ENCODE results near the gene ARHGAP24.
"Not testable (repeated sequence)": the region's sequence is repeated elsewhere in the genome, so short reads cannot be mapped to it uniquely, and the experiment has no call there.

The ARHGAP24 gene

DNA sequence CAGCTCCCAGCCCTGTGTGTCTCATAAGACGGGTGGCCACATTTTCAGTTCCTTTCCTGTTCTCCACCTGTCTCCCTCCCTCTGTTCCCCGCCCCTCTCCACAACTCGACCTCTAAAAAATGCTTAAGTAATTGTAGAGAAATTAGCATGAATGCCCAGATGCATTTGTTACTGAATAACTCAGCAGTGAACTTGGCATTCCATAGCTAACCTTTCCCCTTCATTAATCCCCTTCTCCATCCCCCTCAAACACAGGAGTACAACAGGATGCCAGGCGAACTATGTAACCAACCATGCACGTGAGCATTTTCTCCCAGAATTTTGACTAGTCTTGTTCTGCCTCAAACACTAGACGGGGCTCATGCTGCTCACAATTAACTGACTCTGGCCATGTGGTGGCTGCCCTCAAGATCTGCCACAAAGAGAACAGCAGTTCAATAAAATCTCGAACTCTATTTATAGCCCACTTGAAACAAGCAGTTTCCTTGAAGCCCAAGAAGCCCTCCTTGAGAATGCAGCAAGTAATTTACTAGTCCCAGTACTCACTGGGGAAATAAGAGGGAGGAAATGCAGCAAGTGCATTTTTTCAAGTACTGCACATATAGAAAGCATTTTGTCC, 351.2 kb downstream of the ARHGAP24 start:
- peak; percentile 79 for DNase-seq

DNA sequence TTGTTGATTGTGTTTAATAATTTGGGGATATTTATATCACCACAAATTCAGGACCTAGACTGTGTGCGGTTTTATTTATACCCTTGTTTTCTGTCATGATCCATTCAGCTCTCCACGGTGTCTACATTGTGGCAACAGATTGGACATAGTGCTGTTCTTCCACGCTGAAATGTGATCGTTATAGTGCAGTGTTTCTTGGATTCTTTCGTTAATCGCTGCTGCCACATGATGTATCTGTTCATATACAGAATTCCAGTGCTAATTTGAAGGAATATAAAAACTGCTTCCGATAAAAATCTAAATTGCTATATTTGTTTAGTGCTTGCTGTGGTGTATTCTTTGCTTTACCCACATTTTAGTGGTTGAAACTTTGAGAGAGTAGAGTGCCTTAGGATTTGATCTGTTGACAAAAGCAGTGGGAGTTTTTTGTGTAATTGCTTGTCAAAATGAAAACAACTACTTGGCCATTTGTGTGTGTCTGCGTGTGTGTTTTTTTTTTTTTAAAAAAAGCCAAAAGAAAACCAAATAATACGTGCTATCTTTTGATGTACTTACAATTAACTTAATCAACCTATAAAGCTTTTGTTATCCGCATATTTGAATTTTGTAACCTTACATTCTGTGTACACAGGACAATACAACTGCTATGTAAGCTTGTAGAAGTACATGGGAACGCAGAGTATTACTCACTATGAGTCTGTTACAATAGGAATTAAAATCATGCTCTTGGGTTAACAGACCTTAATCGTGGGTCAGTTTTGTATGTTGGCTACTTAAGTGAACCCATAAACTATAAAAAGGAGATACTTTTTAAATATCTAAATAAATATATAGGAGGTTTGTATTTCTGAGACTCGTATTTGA, 353.3 kb downstream of the ARHGAP24 start:
- no peak for DNase-seq

DNA sequence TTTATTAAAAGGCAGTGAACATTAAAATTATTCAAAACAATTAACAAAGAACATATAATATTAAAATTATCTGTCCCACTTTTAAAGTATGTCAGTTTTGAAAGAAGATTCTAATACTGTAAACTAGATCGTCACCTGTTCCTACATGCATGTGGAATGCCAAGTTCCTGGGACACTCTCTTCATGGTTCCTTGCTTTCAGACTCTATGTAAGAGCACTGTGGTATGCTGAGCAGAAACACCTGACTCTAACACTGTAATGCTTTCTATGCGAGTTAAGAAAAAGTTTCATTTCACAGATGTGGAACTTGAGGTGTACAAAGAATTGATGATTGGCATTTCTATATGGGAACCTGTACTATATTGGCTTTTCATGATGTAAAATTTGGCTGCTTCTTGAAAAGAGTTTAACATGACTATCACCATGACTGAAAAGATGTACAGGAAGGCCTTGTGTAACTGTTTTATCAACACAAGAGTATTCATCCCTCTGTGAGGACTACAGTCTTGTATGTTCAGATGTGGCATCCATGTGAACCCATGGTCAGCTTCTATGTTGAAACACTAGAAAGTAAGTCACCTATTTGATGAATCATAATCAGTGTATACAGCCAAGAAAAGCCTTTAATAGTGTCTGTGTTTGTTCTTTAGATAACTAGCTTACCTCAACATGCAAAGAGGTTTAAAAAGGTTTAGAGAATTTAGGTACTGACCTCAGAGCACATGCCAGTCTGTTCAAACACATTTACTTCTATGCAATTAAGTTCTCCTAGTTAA, 354.5 kb downstream of the ARHGAP24 start:
- DNase-seq = no peak

DNA sequence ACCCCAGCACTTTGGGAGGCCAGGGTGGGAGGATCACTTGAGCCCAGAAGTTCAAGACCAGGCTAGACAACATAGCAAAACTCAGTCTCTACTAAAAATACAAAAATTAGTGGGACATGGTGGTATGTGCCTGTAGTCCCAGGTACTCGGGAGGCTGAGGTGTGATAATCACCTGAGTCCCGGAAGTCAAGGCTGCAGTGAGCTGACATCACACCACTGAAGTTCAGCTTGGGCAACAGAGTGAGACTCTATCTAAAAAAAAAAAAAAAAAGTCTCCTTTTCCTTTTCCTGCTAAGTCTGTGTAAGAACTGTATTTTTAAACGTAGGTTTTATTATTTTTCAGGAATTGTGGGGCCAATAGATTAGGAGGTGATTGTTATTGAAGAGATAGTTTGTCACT, 356.7 kb downstream of the ARHGAP24 start:
- no peak for DNase-seq

DNA sequence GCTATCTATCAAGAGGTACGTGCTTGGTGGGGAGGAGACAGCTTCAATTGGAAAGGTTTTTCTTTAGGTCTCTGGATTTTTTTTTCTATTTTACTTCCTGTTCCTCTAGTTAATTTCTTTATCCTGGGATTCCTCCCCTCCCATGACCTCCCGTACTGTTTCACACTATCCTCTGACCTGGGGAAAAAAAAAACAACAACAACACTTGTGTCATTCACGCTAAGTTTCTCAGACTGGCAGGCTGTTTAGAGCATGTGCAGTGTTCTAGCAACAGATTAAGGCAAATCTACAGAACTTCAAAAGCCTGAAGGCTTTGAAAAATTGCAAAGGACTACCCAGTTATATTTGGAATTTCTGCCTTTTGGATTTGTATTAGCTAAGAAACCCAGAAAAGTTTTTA, 358.4 kb downstream of the ARHGAP24 start:
- DNase-seq = no peak

DNA sequence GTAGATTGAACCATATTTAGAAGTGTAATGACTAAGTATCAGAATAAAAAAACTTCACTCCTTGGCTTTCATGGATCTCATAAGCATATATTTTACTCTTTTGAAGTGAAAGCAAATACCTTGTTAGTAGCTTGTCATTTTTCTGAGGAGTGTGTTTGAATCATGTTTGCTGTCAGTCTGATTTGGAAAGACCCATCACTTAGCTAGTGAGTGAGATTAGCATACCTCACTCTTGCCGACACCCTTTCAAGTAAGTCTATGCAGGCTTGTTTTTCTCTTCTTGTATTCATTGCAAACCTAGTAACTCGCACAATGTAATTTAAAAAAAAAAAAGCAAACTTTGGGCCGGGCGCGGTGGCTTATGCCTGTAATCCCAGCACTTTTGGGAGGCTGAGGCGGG, 360.0 kb downstream of the ARHGAP24 start:
- DNase-seq = no peak

DNA sequence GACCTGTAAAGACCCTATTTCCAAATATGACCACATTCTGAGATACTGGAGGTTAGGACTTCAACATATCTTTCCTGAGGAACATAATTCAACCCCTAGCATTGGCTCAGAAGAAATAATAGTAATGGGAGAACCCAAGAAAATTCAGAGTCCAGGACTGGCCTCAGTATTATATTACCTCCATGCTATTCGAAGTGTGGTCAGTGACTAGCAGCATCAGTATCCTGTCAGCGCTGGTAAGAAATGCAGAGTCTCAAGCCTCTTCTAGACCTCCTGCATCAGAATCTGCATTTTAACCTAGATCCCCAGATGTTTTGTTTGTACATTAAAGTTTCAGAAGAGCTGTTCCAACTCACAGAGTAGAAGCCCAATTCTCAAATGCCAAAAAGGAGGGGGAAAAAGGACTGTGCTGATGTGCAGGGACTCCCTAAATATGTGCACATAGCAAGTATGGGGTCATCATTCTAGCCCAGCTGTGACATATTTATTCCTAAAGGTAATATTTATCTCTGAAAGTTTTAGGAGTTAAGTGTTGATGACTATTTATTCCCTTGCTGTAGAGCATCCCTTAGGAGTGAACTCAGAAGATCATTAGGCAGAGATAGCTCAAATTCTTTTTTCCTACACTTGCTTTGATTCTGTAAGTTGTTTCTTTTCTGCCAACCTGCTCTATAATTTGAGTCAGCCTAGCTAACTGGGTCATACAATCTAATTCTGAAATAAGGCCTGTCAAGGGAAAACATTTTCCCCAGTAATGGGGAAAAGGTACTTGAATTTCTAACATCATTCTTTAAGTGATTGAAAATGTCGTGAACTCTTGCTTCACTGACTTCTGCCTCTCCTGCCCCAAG, 361.9 kb downstream of the ARHGAP24 start:
- no peak for DNase-seq

DNA sequence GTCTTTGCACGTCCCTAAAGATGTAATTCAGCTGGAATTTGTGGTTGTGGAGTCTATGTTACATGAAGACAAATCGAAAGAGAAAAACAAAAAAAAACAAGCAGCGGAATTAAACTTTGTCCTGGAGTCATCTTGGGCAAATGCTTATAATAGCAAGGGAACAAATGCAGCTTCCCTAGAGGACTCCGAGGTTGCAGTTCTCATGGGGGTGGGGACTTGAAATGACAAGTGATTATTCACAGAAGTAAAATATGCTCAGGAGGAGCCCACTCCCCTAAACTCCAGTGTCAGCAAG, 362.4 kb downstream of the ARHGAP24 start:
- no peak for DNase-seq

DNA sequence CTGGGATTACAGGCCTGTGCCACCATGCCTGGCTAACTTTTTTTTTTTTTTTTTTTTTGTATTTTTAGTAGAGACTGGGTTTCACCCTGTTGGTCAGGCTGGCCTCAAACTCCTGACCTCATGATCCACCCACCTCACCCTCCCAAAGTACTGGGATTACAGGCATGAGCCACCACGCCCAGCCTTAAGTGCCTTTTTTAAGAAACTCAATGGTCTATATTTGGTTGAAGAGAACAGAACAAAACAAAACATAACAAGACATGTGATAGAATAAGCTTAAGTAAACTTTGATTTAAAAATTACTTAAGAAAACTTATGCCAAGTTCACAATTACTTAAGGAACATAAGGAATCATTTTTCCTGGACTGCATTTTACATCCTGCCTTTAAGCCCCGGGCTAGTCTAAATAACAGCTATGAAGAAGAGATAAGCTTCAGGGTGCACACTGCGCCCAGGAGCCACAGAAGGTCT, 365.1 kb downstream of the ARHGAP24 start:
- not testable (repeated sequence) for DNase-seq

DNA sequence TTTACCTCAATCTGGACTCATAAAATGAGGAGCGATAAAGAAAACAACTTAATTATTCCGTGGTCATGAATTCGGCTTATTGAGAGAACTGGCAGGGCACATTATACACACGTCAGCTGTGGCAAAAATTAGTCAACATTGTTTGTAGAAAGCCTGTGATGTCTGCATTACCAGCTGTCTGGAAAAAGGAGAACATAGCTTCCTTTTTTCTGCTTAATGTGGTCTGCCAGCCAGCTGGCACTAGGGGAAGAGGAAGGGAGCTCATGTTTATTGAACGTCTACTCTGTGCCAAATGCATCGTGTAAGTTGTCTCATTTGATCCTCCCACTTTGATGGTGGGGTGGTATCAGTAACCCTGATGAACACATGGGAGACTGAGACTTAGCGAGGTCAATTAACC, 367.6 kb downstream of the ARHGAP24 start:
- DNase-seq = no peak

DNA sequence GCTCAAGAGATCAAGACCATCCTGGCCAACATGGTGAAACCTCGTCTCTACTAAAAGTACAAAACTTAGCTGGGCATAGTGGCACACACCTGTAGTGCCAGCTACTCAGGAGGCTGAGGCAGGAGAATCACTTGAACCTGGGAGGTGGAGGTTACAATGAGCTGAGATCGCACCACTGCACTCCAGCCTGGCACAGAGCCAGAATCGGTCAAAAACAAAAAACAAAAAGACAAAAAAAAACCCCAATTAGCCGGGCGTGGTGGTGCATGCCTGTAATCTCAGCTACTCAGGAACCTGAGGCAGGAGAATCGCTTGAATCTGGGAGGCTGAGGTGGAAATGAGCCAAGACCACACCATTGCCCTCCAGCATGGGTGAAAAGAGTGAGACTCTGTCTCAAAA, 378.8 kb downstream of the ARHGAP24 start:
- DNase-seq = not testable (repeated sequence)

DNA sequence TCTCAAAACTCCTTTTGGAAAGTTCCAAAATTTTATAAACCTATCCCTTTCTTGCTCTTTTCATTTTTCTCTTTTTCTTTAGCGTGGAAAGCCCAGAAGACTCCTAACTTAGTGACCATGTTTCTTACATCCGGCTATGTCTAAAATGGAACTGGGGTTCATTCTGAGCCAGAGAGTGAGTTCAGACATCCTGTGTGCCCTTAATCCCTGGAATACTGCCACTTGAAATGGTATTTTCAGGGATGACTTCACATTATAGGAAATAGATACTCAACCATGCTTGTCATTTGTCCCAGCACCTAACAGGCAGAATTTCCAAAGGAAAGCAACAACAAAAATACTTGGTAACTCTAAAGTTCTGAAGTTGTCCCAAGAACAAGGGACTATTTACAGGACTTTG, 379.6 kb downstream of the ARHGAP24 start:
- DNase-seq = no peak

DNA sequence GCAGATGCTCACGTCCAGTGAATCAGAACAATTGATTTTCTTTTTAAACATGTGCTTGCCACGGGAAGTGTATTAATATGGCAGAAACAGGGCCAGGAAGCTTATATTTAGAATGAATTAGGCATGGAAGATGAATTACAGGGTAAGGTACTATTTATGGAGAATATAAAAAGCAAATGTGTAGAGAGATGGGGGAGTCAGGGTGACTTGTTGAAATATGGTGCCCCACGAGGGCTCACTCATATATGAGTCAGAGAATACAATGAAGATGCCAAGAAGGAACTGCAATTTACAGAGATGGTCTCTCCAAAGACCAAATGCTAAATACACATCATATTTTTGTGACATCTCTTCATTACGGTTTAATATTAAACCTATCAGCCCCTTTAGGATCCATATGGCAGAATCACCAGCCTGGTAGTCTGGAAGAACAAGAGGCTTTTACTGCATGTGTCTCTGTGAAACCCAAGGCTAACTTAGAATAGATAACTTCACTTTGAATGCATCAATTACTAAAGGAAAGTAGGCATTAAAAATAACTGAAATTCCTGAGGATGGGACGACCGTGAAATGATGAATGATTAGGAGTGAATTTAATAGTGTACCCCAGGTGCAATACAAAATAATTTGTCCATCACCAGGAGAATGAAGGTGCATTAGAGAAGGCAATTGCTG, 385.3 kb downstream of the ARHGAP24 start:
- peak; percentile 63 for DNase-seq

DNA sequence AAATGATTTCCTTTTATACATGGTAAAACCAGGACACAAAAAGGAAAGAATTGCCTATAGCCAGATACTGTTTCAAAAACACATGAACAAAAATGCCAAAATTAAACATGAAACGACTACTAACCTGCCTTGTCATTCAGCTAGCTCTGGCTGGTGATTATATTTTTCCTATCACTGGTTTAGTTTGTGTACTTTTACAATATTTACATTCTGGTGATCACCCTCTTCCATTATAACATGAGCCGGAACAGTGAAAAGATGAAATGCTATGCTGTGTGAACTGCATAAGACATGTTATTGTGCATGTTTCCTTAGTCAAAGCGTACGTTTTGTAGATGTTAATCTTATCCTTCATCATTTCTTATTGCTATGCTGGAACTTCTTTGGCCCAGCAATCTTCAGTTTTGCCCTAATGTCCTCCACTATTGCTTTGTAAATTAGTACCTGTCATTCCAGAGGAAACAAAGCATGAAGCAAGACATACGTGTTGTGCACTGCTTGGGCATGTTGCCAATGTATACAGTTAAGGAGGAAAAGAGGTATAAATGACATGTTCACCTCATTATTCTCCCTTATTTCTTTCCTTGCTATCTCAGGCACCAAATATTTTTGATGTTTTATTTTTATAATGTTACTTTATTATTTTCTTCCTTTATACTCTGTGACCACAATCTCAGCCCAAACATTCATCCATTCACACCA, 386.3 kb downstream of the ARHGAP24 start:
- DNase-seq = no peak

DNA sequence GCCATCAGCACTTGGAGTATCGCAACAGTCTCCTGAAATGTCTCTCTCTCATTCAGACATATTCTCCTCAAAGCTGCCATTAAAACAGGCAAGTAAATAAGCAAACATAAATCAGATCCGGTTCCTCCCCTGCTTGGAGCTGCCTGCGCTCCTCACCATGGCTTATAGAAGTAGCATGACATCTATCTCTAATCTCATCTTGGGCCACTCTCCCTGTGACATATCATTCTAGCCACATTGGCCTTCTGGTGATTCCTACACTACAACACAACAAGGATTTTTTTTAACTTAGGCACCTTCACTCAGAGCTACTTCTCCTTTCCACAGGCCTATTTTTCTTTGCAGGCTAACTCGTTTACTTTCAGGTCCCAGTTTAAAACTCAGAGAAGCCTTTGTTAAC, 387.9 kb downstream of the ARHGAP24 start:
- DNase-seq = no peak

DNA sequence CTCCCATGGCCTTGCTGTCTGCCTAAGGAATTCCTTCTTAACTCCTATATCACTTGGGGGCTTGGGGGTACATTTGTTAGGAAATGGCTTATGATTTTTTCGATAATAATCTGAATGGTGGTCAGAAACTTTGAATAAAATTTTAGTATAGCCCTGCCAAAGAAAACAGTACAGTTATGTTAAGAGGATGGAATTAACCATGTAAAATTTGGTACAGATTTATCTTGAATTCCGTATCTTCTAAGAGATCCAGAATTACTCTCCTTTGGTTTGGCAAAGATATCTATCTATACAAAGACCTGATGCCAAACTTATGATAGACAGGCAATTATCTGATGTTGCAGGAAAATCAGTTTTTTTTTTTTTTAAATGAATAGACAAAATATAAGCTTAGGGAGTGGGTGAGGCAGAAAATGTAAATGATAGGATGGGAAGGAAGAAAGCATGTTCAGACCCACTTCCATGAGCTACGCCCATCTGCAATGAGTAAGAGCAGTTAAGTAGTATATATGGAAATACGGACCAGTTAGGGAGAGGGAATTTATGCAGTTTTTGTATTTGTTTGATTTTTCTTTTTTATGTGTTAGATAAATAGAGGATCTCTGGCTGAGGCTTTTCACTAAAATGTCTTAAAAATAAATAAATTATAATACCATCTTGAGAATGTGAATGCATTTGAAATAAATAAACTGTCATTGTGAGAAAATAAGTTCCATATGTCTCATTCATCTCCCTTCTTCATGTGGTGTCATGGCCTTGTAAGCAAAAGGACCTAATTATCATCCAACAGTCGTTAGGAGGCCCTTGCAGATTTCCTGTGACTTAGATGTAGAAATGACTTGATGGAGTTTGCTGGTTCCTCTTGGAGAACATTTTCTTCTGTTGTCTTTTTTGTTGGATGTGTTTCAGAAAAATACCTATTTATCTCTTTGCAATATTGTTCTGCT, 389.6 kb downstream of the ARHGAP24 start:
- DNase-seq = peak; percentile 35

DNA sequence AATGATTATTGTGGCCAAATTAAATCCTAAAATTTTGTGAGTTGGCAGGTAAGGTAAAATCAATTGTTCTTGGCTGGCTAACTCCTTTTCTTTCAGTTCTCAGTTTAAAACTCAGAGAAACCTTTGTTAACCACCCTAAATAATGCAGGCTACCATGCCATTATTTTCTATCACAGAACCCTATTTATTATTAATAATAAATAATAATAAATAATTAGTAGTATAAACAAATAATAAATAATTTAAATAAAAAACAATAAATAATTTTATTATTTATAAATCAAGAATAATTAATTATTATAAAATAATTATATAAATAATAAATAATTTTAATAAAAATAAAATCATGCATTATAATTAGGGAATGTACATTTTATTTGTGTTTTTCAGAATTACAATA, 390.3 kb downstream of the ARHGAP24 start:
- no peak for DNase-seq

DNA sequence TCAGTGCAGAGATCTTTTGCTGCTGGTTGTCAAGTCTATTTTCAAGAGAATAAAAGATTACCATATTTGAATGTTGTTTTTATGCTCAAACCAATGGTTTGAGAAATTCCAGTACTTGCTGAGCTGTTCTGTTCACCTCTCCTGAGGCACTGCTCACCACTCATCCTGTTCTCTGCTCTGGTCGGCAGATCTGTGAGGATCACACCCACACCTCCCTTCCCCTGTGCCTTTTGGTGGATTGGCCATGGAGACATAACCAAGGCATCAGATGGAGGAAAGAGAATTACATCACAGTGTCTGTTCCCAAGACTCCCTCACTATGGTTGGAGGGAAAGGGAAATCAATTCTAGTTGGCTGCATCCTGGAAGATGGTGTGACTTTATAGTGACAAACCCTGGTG, 391.6 kb downstream of the ARHGAP24 start:
- DNase-seq = no peak

DNA sequence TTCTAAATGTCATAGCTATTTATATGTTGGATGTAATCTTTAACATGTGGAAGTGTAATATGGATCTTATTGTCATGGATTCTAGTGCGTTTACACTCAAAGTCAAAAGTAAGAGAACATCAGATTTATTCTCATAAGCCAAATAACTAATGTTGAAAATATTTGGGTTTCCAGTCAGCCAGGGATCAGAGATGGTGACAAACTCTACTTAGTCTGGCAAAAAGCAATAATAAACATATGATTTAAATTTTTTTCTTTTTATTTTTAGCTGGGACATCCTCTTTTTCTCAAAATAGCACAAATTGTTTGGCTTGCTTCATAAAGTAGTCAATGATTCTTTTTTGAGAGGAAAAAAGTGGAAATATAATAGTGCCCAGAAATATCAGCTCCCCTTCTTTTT, 392.3 kb downstream of the ARHGAP24 start:
- DNase-seq = peak; percentile 40

DNA sequence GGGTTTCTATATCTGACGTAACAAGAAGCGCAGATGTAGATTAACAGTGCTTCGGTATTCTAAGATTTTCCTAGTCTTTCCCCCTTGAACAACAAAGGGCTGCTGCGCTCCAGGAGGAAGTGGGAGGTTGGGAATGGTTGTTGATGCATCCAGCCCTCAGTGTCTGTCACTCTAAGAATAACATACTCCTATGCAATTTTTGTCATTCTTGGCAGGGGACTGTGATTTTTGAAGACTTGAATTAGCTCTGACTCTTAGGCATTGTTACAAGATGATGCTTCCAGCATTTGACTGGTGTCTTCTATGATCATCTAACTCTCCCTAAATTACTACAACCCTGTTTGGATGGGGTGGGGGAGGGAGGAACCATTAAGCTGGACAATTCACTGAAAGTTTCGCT, 394.2 kb downstream of the ARHGAP24 start:
- peak; percentile 17 for DNase-seq
